Psoas muscle (tissue), 8 donors: ENCODE results near the gene ARHGEF28. TPM values are rescaled to one million over a fixed set of nuclear protein-coding genes. Genes with fewer than 3 reads are reported as not detected.
A peak's percentile ranks its signal among the peaks of the same experiment; 100 is the strongest.

Experiments
- ATAC-seq, 4 donors: fragments of 200-7000 bp; cut with Tn5 transposase; one replicate each; pipeline ENCODE4 v1.9.1; 2020; ENCODE audit warnings: moderate library complexity in 3 of 4, mild to moderate bottlenecking in 2 of 4
- DNase-seq, 2 donors: peaks; one replicate each; pipeline ENCODE4 v3.0.0-alpha.2; 2020
- H3K27ac ChIP-seq: fragments of 200-600 bp; one replicate; pipeline ENCODE4 v1.8.0; 2022
- H3K27me3 ChIP-seq, 3 donors: fragments of 200-600 bp in 1 of 3; one replicate each; pipeline versions ENCODE4 v1.6.1 to v1.8.0; 2013 to 2022; ENCODE audit warnings: low read length in 2 of 3, mild to moderate bottlenecking in 2 of 3, moderate library complexity in 1 of 3; ENCODE audit not compliant: insufficient read depth in 3 of 3
- H3K36me3 ChIP-seq, 2 donors: fragments of 200-600 bp in 1 of 2; one replicate each; pipeline versions ENCODE4 v1.6.1 to v1.8.0; 2013 to 2022; ENCODE audit warnings: low read depth in 1 of 2, mild to moderate bottlenecking in 1 of 2, moderate library complexity in 1 of 2; ENCODE audit not compliant: insufficient read depth in 1 of 2
- H3K4me1 ChIP-seq: fragments of 200-600 bp; one replicate; pipeline ENCODE4 v1.8.0; 2022
- H3K4me3 ChIP-seq: fragments of 200-600 bp; one replicate; pipeline ENCODE4 v1.8.0; 2022; ENCODE audit warnings: mild to moderate bottlenecking
- H3K9me3 ChIP-seq: fragments of 200-600 bp; one replicate; pipeline ENCODE4 v1.8.0; 2022
- CTCF ChIP-seq: fragments of 200-600 bp; IDR thresholded peaks from one replicate; pipeline ENCODE4 v1.8.0; 2022; ENCODE audit warnings: antibody characterized with exemption
- WGBS, 3 donors: extraction: QIAGEN DNeasy Blood & Tissue Kit; methylation state at CpG; one replicate each; pipeline versions ENCODE4 v1.1.6 to v1.1.7; 2013; 5-methylcytosine and 5-hydroxymethylcytosine counted together
- intact Hi-C, 2 donors: fragments of 100-400 bp; cut with DNase I; formaldehyde crosslinking; loops; one replicate each; pipeline versions ENCODE4 v1.11.0 to v1.14.2; 2022
- polyA plus RNA-seq, 3 donors: library from polyadenylated mRNA; stranded (reverse); fragments of 200-250 nt; gene quantifications; one replicate each; pipeline ENCODE4 v1.2.3, GENCODE V29; 2013
- total RNA-seq, 4 donors: library from RNA; stranded (reverse); fragmentation: NEBNext Ultra II Directional in 2 of 4; extraction: Animal tissue kit (Norgen Biotek cat#: 25700) in 2 of 4; gene quantifications; one replicate each; pipeline versions ENCODE4 v1.2.1 to v1.2.4, GENCODE V29; 2021 to 2023
- donor health status: healthy with polysubstance abuse.
- donor health status: DM: no; HTN: no; CAD: no; lungs with moderate emphysema.
- donor health status: Bipolar disorder and iron deficiency.
- donor health status: healthy.
- donor health status: DM: yes; HTN: yes; CAD: no.
- donor health status: DM: no; HTN: no; CAD: no.
- donor health status: DM: no; HTN: no; CAD: no.
- donor health status: DM: yes; HTN: yes; CAD: no.

ARHGEF28 gene
- total and polyA plus RNA-seq, 7 donors: 0.39 to 1.3 (median 1.00) TPM

GRCh38 chr5:73789851-73790281 is 163.9 kb downstream of the ARHGEF28 start:
- ATAC-seq: no peak
- H3K27ac ChIP-seq: no peak overlapping the region
- TF ChIP-seq CTCF: no peak
- DNase-seq: no peak
- no peaks in the 10 kb centered on the region for H3K4me1 ChIP-seq
- H3K4me3 ChIP-seq: no peak overlapping the region
- no peaks in the 10 kb centered on the region for H3K36me3 ChIP-seq
- no peaks in the 10 kb centered on the region for H3K9me3 ChIP-seq
- intact Hi-C loops: no loop called here
- WGBS, 3 donors: 32 to 43% (median 35%) methylated on average over 2 of the region's 2 CpGs
- H3K27me3 ChIP-seq: no peaks in the 10 kb centered on the region

GRCh38 chr5:73791389-73791788 is 165.4 kb downstream of the ARHGEF28 start:
- WGBS, 3 donors: 82 to 87% (median 86%) methylated on average over 4 of the region's 4 CpGs
- H3K4me3 ChIP-seq: no peak overlapping the region
- H3K36me3 ChIP-seq: no peaks in the 10 kb centered on the region
- DNase-seq (no peak), ATAC-seq (no peak)
- H3K9me3 ChIP-seq: no peaks in the 10 kb centered on the region
- intact Hi-C loops: no loop called here
- H3K27me3 ChIP-seq: no peaks in the 10 kb centered on the region
- no peaks in the 10 kb centered on the region for H3K4me1 ChIP-seq
- H3K27ac ChIP-seq: no peak overlapping the region
- no peak for TF ChIP-seq CTCF

GRCh38 chr5:73792687-73793320 is 166.8 kb downstream of the ARHGEF28 start:
- no peak overlapping the region for H3K27ac ChIP-seq
- no peaks in the 10 kb centered on the region for H3K36me3 ChIP-seq
- H3K9me3 ChIP-seq: no peaks in the 10 kb centered on the region
- ATAC-seq (peak; percentile 74 to 89 (median 86)), DNase-seq (peak; percentile 61 to 75)
- WGBS, 3 donors: 0 to 3% (median 1%) methylated on average over 2 of the region's 2 CpGs
- peaks cover 5% of the 10 kb centered on the region for H3K4me1 ChIP-seq
- H3K4me3 ChIP-seq: no peak overlapping the region
- H3K27me3 ChIP-seq: no peaks in the 10 kb centered on the region
- intact Hi-C loops: loop anchor here (1.0 to 2.0 kb wide), 2 partner anchors 202 kb away; no protein-coding TSS in a partner anchor
- TF ChIP-seq CTCF: peak; percentile 98

- no peak for TF ChIP-seq CTCF
- WGBS, 3 donors: 75 to 84% (median 79%) methylated on average over 5 of the region's 5 CpGs
- Histone ChIP-seq H3K4me3 (no peak overlapping the region), H3K36me3 (no peaks in the 10 kb centered on the region), H3K27ac (no peak overlapping the region), H3K27me3 (no peaks in the 10 kb centered on the region), H3K4me1 (peaks cover 5% of the 10 kb centered on the region), H3K9me3 (no peaks in the 10 kb centered on the region)
- DNase-seq: no peak
- intact Hi-C loops: loop anchor here in 1 of 2 donors (2.0 kb wide), 1 partner anchor 203 kb away; no protein-coding TSS in a partner anchor
- no peak for ATAC-seq
Measured at GRCh38 chr5:73793911-73794310, 167.9 kb downstream of the ARHGEF28 start.
